Measurements from ENCODE around the gene SSUH2.

Gene SSUH2

DNA sequence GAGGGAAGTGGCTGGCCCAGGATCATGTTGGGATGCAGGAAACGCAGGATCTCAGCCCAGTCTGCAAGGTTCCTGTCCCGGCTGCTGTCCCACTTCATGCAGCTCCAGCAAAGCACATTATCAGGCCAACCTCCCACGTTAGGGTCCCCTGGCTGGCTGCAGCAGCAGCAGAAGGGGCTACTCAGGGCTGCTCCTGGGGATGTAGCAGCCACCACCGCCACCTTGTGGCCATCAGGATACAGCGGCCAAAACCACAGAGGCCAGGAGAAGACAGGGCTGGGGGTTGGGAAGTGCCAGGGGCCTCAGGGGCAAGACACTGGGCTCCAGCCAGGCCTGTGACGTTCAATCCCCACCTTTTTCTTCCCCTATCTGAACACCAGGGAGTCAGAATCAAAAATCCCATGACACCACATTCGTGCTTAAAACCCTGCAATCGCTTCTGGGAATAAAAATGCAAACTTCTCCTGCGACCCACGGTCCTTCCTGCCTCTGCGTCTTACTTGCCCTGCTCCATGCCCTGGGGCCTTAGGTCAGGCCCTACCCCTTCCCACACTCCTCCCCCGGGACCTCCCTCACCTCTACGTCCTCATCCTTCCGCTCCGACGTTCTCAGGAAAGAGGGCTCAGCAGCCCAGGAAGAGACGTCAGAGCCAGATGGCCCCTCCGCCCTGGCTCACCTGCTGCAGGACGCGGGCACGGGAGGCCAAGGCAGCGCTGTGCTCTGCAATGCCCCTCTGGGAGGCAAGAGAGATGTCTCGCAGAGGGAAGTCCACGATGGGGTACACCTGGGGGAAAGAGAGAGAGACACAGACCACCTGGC is 21.5 kb downstream of the SSUH2 start (continued):
- TF ChIP-seq, protein P1, sequence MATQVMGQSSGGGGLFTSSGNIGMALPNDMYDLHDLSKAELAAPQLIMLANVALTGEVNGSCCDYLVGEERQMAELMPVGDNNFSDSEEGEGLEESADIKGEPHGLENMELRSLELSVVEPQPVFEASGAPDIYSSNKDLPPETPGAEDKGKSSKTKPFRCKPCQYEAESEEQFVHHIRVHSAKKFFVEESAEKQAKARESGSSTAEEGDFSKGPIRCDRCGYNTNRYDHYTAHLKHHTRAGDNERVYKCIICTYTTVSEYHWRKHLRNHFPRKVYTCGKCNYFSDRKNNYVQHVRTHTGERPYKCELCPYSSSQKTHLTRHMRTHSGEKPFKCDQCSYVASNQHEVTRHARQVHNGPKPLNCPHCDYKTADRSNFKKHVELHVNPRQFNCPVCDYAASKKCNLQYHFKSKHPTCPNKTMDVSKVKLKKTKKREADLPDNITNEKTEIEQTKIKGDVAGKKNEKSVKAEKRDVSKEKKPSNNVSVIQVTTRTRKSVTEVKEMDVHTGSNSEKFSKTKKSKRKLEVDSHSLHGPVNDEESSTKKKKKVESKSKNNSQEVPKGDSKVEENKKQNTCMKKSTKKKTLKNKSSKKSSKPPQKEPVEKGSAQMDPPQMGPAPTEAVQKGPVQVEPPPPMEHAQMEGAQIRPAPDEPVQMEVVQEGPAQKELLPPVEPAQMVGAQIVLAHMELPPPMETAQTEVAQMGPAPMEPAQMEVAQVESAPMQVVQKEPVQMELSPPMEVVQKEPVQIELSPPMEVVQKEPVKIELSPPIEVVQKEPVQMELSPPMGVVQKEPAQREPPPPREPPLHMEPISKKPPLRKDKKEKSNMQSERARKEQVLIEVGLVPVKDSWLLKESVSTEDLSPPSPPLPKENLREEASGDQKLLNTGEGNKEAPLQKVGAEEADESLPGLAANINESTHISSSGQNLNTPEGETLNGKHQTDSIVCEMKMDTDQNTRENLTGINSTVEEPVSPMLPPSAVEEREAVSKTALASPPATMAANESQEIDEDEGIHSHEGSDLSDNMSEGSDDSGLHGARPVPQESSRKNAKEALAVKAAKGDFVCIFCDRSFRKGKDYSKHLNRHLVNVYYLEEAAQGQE (tag by site-specific recombination; IDR thresholded peaks at IDR 0.05) = no peak
- TF ChIP-seq ZNF664 (tag by site-specific recombination; IDR thresholded peaks at IDR 0.05) = no peak
- peak; percentile 35; the same call in 1 of the 2 replicates for TF ChIP-seq EGR2 (tag by site-specific recombination; IDR thresholded peaks at IDR 0.05; ENCODE audit: low read depth)
- peak; percentile 73 for TF ChIP-seq GLIS1 (tag by site-specific recombination; IDR thresholded peaks at IDR 0.05)
- TF ChIP-seq ZFHX2 (tag by site-specific recombination; conservative IDR thresholded peaks at IDR 0.05) = peak; percentile 46; the same call in 1 of the 2 replicates
- TF ChIP-seq ZNF404 (tag by site-specific recombination; IDR thresholded peaks at IDR 0.05) = no peak
- 0 out of 2 replicates have a peak, but pooled peaks have one; percentile 44 for TF ChIP-seq ZSCAN30 (tag by site-specific recombination; IDR thresholded peaks at IDR 0.05)

DNA sequence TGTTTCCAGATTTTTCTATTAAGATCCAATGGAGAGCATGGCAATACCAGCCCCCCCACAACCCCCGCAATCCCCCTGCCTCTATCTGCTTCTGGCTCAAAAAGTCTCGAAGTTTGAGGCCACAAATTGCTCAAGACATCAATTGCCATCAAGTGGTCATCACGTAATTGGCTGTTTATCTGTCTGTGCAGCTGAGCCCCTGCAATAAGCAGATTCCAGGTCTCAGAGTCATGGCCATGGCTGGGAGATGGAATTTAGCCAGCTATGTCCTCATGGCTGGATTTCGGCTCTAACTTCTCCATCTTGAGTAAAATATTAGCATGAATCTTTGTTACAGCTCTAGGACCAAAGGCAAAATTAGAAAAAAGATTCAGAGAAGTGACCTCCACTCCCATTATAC is 22.7 kb downstream of the SSUH2 start:
- CTCF ChIA-PET = interaction anchor here (0.6 to 2.2 kb wide), 15 partner anchors 11 to 298 kb away, joined by 3 to 18 read pairs (median 4); no protein-coding TSS in a partner anchor
- H3K4me1 ChIP-seq (ENCODE audit: control insufficient read depth, insufficient read depth, low read length) = no peaks in the 10 kb centered on the region
- H3K4me3 ChIP-seq (ENCODE audit: low read depth, low read length) = no peak overlapping the region
- TF ChIP-seq ZNF394 (tag by site-specific recombination; IDR thresholded peaks at IDR 0.05; ENCODE audit: borderline replicate concordance) (no peak), KLF7 (tag by site-specific recombination; IDR thresholded peaks at IDR 0.05; ENCODE audit: borderline replicate concordance) (no peak), ZNF214 (tag by site-specific recombination; IDR thresholded peaks at IDR 0.05; ENCODE audit: borderline replicate concordance) (no peak), ZNF133 (tag by site-specific recombination; IDR thresholded peaks at IDR 0.05) (no peak), SCRT2 (tag by site-specific recombination; IDR thresholded peaks at IDR 0.05) (no peak), ZNF16 (tag by site-specific recombination; IDR thresholded peaks at IDR 0.05; ENCODE audit: low read depth) (no peak), ZNF785 (tag by site-specific recombination; IDR thresholded peaks at IDR 0.05) (no peak), ZNF433 (tag by site-specific recombination; IDR thresholded peaks at IDR 0.05; ENCODE audit: low read depth) (no peak), ZNF658 (tag by site-specific recombination; IDR thresholded peaks at IDR 0.05) (no peak), ZBTB8A (tag by site-specific recombination; IDR thresholded peaks at IDR 0.05) (no peak), ZNF202 (tag by site-specific recombination; IDR thresholded peaks at IDR 0.05; ENCODE audit: borderline replicate concordance) (no peak), ZNF239 (tag by site-specific recombination; IDR thresholded peaks at IDR 0.05) (no peak), IKZF3 (tag by site-specific recombination; IDR thresholded peaks at IDR 0.05) (no peak)
- TF ChIP-seq, protein P2, sequence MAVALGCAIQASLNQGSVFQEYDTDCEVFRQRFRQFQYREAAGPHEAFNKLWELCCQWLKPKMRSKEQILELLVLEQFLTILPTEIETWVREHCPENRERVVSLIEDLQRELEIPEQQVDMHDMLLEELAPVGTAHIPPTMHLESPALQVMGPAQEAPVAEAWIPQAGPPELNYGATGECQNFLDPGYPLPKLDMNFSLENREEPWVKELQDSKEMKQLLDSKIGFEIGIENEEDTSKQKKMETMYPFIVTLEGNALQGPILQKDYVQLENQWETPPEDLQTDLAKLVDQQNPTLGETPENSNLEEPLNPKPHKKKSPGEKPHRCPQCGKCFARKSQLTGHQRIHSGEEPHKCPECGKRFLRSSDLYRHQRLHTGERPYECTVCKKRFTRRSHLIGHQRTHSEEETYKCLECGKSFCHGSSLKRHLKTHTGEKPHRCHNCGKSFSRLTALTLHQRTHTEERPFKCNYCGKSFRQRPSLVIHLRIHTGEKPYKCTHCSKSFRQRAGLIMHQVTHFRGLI (tag by site-specific recombination; IDR thresholded peaks at IDR 0.05) = no peak
- TF ChIP-seq, protein P3, sequence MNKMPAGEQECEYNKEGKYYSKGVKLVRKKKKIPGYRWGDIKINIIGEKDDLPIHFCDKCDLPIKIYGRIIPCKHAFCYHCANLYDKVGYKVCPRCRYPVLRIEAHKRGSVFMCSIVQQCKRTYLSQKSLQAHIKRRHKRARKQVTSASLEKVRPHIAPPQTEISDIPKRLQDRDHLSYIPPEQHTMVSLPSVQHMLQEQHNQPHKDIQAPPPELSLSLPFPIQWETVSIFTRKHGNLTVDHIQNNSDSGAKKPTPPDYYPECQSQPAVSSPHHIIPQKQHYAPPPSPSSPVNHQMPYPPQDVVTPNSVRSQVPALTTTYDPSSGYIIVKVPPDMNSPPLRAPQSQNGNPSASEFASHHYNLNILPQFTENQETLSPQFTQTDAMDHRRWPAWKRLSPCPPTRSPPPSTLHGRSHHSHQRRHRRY (tag by site-specific recombination; IDR thresholded peaks at IDR 0.05) = no peak
- no peaks in the 10 kb centered on the region; the same call in 1 of the 2 replicates for H3K9me3 ChIP-seq (ENCODE audit: control insufficient read depth, insufficient read depth, low read depth, low read length)
- H3K36me3 ChIP-seq (ENCODE audit: control insufficient read depth in 2 of 2, insufficient read depth in 1 of 2, low read length in 2 of 2) = peaks cover 0 to 3% of the 10 kb centered on the region in 2 experiments; a peak in 1 of 3 replicates
- no peak overlapping the region for H3K27ac ChIP-seq (ENCODE audit: extremely low read depth, low read depth, low read length)
- POLR2A ChIA-PET = no interaction called here

All from HEK293 (cell line).